Mucosa of descending colon (tissue), 3 donors: ENCODE data around the gene EOLA1. TPM values are rescaled to one million over a fixed set of nuclear protein-coding genes. Genes with fewer than 3 reads are reported as not detected.
A peak's percentile ranks its signal among the peaks of the same experiment; 100 is the strongest.
"Not testable (repeated sequence)": the region's sequence is repeated elsewhere in the genome, so short reads cannot be mapped to it uniquely, and the experiment has no call there.

ENCODE experiments used
- ATAC-seq: fragments of 200-7000 bp; cut with Tn5 transposase; one replicate; pipeline ENCODE4 v1.9.1; 2020; ENCODE audit warnings: mild to moderate bottlenecking, moderate library complexity
- DNase-seq, 3 donors: peaks; one replicate each; pipeline ENCODE4 v3.0.0-alpha.2; 2020
- H3K36me3 ChIP-seq: fragments of 200-600 bp; one replicate; pipeline ENCODE4 v1.8.0; 2021; ENCODE audit warnings: low read depth, mild to moderate bottlenecking
- H3K4me1 ChIP-seq: fragments of 200-600 bp; one replicate; pipeline ENCODE4 v1.8.0; 2021; ENCODE audit warnings: low read depth, mild to moderate bottlenecking
- H3K4me3 ChIP-seq: fragments of 200-600 bp; one replicate; pipeline ENCODE4 v1.8.0; 2021; ENCODE audit warnings: mild to moderate bottlenecking
- H3K9me3 ChIP-seq: fragments of 200-600 bp; one replicate; pipeline ENCODE4 v1.8.0; 2021; ENCODE audit warnings: mild to moderate bottlenecking
- intact Hi-C, 2 donors: fragments of 100-400 bp; cut with DNase I in 1 of 2; cut with micrococcal nuclease in 1 of 2; formaldehyde crosslinking; loops; one replicate each; pipeline versions ENCODE4 v1.11.0 to v1.11.1; 2022; cut with DNase I, micrococcal nuclease
- total RNA-seq, 3 donors: library from RNA; stranded (reverse); fragmentation: NEBNext Ultra II Directional in 2 of 3; extraction: Animal tissue kit (Norgen Biotek cat#: 25700) in 2 of 3; gene quantifications; one replicate each; pipeline versions ENCODE4 v1.2.1 to v1.2.4, GENCODE V29; 2021 to 2023
- TF ChIP-seq, protein P1 (sequence below): fragments of 200-600 bp; IDR thresholded peaks from one replicate; pipeline ENCODE4 v1.8.0; 2022; ENCODE audit warnings: antibody characterized with exemption, mild to moderate bottlenecking
- donor health status: DM: no; HTN: no; CAD: no; lungs with moderate emphysema.
- donor health status: DM: no; HTN: no; CAD: no.
- donor health status: DM: no; HTN: yes; CAD: no.

The EOLA1 gene
- total RNA-seq, 3 donors from 2014 or later, result 29.1 to 36.9 (median 34.0) TPM

DNA sequence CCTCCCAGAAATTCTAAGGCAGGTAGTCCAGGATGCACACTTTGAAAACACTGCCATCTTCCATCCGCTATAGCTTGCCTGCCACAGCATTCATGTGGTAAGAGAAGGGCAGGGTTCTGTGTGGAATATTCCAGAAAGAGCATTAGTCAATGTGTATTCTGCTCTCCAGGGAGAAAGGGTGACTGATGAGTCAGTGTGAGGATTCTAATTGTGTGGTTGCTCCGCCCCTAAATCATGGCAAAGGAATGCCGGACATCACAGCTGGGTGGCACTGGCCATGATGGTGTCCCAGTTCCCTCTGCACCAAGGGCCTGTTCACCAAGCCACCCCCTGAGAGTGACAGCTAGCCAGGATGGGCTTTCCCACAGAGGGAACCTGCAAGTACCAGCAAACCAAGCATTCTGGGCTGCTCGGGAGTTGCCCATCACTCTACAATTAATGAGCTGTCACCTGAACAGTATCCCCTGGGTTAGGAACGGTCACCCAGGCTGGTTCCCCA, 45.2 kb upstream of the EOLA1 start:
- DNase-seq (no peak), ATAC-seq (peak; percentile 74)
- Histone ChIP-seq H3K4me1 (peaks cover 5% of the 10 kb centered on the region), H3K4me3 (no peak overlapping the region), H3K36me3 (no peaks in the 10 kb centered on the region), H3K9me3 (no peaks in the 10 kb centered on the region)
- TF ChIP-seq, protein P1, sequence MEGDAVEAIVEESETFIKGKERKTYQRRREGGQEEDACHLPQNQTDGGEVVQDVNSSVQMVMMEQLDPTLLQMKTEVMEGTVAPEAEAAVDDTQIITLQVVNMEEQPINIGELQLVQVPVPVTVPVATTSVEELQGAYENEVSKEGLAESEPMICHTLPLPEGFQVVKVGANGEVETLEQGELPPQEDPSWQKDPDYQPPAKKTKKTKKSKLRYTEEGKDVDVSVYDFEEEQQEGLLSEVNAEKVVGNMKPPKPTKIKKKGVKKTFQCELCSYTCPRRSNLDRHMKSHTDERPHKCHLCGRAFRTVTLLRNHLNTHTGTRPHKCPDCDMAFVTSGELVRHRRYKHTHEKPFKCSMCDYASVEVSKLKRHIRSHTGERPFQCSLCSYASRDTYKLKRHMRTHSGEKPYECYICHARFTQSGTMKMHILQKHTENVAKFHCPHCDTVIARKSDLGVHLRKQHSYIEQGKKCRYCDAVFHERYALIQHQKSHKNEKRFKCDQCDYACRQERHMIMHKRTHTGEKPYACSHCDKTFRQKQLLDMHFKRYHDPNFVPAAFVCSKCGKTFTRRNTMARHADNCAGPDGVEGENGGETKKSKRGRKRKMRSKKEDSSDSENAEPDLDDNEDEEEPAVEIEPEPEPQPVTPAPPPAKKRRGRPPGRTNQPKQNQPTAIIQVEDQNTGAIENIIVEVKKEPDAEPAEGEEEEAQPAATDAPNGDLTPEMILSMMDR, result no peak
- intact Hi-C loops, result no loop called here

DNA sequence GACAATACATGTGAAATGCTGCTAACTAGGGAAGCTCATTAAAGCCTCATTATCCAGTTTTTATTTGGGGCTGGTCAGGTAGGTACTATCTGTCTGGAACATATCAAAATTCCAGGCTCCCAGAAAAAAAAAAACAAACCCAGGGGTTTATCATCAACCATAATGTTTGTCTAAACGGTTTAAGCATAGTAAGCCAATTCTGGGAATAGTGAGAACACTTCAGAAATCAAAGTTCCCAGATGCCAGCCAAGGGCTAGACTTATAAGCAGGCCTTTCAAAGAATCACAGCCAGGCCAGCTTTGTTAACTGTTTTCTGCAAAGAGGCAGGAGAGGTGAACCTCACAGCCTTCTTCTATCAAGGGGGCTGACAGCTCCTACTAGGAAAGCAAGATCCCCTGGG, 43.8 kb upstream of the EOLA1 start:
- Histone ChIP-seq H3K9me3 (no peaks in the 10 kb centered on the region), H3K4me1 (peaks cover 5% of the 10 kb centered on the region), H3K36me3 (no peaks in the 10 kb centered on the region), H3K4me3 (no peak overlapping the region)
- ATAC-seq (no peak), DNase-seq (no peak)
- intact Hi-C loops, result no loop called here
- TF ChIP-seq, protein P1, result no peak

DNA sequence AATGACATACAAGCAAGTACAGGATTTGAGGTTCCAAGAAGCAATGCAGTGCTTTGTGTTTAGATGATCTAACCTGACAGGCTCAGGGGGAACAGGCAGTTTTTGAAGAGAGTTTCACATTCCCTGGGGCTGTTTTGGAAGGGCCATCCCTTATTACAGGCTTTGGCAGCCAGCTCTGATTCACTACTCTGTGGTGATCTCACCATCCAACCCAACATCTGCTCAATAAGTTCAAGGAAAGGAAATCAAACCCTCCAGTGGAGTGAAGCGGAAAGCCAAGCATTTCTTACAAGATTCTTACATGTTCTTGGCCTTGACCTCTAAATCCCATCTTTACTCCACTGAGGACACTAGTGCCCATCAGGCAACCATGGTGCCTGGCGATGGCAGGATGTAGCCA, 43.2 kb upstream of the EOLA1 start:
- H3K4me3 ChIP-seq, result no peak overlapping the region
- TF ChIP-seq, protein P1, result no peak
- no peaks in the 10 kb centered on the region for H3K36me3 ChIP-seq
- intact Hi-C loops, result no loop called here
- no peaks in the 10 kb centered on the region for H3K4me1 ChIP-seq
- no peak for ATAC-seq
- DNase-seq, result no peak
- H3K9me3 ChIP-seq, result no peaks in the 10 kb centered on the region

DNA sequence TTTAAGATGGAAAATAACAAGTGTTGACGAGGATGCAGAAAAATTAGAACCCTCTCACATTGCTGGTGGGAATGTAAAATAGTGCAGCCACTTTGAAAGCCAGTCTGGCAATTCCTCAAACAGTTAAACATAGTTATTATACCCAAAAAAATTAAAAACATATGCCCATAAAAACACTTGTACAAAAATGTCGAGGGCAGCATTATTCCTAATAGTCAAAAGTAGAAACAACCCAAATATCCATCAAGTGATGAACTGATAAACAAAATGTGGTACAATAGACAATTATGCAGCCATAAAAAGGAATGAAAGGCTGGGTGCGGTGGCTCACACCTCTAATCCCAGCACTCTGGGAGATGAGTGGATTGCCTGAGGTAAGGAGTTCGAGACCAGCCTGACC, 42.0 kb upstream of the EOLA1 start:
- no peaks in the 10 kb centered on the region for H3K4me1 ChIP-seq
- no peak overlapping the region for H3K4me3 ChIP-seq
- H3K36me3 ChIP-seq, result no peaks in the 10 kb centered on the region
- ATAC-seq (no peak), DNase-seq (no peak)
- TF ChIP-seq, protein P1, result no peak
- no peaks in the 10 kb centered on the region for H3K9me3 ChIP-seq
- intact Hi-C loops, result no loop called here

DNA sequence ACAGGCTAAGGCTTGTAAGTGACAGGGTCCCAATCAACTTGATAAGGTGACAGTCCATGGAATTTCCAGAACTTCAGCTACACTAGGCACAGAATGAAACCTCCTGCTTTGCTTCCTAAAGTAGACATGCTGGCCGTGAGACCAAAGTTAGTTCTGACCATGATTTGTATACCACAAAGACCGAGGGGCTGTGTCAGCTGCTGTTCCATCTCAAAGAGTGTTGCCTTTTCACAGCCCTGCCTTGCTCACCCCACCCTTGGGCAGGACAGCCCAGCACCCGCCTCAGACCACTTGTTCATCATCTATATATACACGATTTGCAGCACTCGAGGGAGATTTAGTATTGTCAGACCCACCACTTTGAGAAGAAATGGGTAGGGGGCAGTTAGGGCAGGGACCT, 41.0 kb upstream of the EOLA1 start:
- no peak overlapping the region for H3K4me3 ChIP-seq
- no peak for ATAC-seq
- no peaks in the 10 kb centered on the region for H3K36me3 ChIP-seq
- H3K4me1 ChIP-seq, result no peaks in the 10 kb centered on the region
- H3K9me3 ChIP-seq, result no peaks in the 10 kb centered on the region
- TF ChIP-seq, protein P1, result no peak
- DNase-seq, result no peak
- intact Hi-C loops, result no loop called here

DNA sequence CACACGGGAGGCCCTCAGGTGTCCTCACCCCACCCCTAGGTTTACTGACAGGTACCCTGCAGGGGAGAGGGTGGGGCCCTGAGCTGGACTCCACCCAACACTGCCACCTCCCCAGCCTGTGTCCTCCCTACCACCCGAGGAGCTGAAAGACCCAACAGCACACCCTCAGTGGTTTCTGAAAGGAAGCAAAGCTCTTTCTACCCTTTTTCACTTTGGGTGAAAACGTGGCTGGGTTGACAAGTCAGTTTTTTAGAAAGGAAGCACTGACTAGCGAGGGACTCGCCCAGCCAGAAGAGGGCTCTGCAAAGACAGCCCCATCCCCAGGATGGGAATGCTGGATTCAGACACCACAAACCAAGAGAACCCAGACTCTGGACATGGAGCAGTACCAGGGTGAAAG, 37.9 kb upstream of the EOLA1 start:
- H3K9me3 ChIP-seq, H3K4me3 ChIP-seq, ATAC-seq, intact Hi-C loops, H3K36me3 ChIP-seq, H3K4me1 ChIP-seq, DNase-seq: not testable (repeated sequence)

DNA sequence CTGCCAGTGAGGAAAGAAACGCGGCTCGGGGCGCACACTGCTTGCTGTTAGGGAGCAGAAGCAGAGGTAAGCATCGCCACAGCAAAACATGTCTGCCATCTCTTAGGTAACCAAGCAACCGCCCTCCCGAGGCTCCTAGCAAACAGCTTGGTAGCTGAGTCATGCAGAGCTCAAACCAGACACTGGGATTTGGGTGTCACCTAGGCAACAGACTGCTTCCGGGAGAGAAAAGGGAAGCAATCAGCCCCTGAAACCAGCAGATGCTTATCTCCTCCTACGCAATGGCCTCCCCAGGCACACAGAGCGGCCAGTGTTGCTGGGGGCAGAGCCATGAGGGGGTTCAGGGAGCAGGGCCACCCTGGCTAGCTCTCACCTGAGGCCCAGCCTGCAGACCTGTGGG, 37.4 kb upstream of the EOLA1 start:
- H3K9me3 ChIP-seq, H3K4me1 ChIP-seq, H3K36me3 ChIP-seq, H3K4me3 ChIP-seq, intact Hi-C loops: not testable (repeated sequence)
- ATAC-seq (peak; percentile 66), DNase-seq (peak in 2 of 3 donors; percentile 21 to 28)
